Ishikawa (cell line): ENCODE measurements around the gene TBC1D8.

Experiments
- CEBPB ChIP-seq: IDR thresholded peaks from 2 replicates; pipeline ENCODE4 v1.6.1; 2012
- CREB1 ChIP-seq: IDR thresholded peaks from 2 replicates; pipeline ENCODE4 v1.6.1; 2012; ENCODE audit warnings: low read depth
- EGR1 ChIP-seq: IDR thresholded peaks from 2 replicates; pipeline ENCODE4 v1.6.1; 2012
- EP300 ChIP-seq: IDR thresholded peaks from 2 replicates; pipeline ENCODE4 v1.6.1; 2012; ENCODE audit warnings: borderline replicate concordance
- FOXM1 ChIP-seq: IDR thresholded peaks from 2 replicates; pipeline ENCODE4 v1.6.1; 2012; ENCODE audit warnings: low read depth, borderline replicate concordance
- MAX ChIP-seq: IDR thresholded peaks from 2 replicates; pipeline ENCODE4 v1.6.1; 2012
- NFIC ChIP-seq: IDR thresholded peaks from 2 replicates; pipeline ENCODE4 v1.6.1; 2012
- RAD21 ChIP-seq: IDR thresholded peaks from 2 replicates; pipeline ENCODE4 v1.6.1; 2012; ENCODE audit warnings: low read depth
- REST ChIP-seq: IDR thresholded peaks from 2 replicates; pipeline ENCODE4 v1.6.1; 2012; ENCODE audit warnings: low read depth, mild to moderate bottlenecking
- TAF1 ChIP-seq: IDR thresholded peaks from 2 replicates; pipeline ENCODE4 v1.6.1; 2012; ENCODE audit warnings: low read depth, mild to moderate bottlenecking
- TCF12 ChIP-seq: IDR thresholded peaks from 2 replicates; pipeline ENCODE4 v1.6.1; 2012; ENCODE audit warnings: low read depth
- TEAD4 ChIP-seq: IDR thresholded peaks from 2 replicates; pipeline ENCODE4 v1.6.1; 2012
- USF1 ChIP-seq: IDR thresholded peaks from 2 replicates; pipeline ENCODE4 v1.6.1; 2012
- YY1 ChIP-seq: IDR thresholded peaks from 2 replicates; pipeline ENCODE4 v1.6.1; 2012; ENCODE audit warnings: low read depth
- ZBTB7A ChIP-seq: IDR thresholded peaks from 2 replicates; pipeline ENCODE4 v1.6.1; 2012; ENCODE audit warnings: low read depth

TBC1D8 gene

GRCh38 chr2:100999995-101000394 lies 151.2 kb downstream of the TBC1D8 start:
- TF ChIP-seq REST: no peak
- no peak for TF ChIP-seq EGR1
- TF ChIP-seq TAF1: no peak
- no peak for TF ChIP-seq MAX

- TF ChIP-seq ZBTB7A (no peak), FOXM1 (no peak), CREB1 (no peak), TEAD4 (no peak), NFIC (no peak), REST (no peak), YY1 (no peak), EGR1 (no peak)
Observed at GRCh38 chr2:100998235-100998573, 153.0 kb downstream of the TBC1D8 start.

GRCh38 chr2:100997509-100998234 lies 153.5 kb downstream of the TBC1D8 start:
- TF ChIP-seq REST (no peak), EGR1 (no peak), CEBPB (no peak)

- TF ChIP-seq ZBTB7A: no peak
- no peak for TF ChIP-seq FOXM1
- no peak for TF ChIP-seq MAX
- no peak for TF ChIP-seq CREB1
- no peak for TF ChIP-seq RAD21
- TF ChIP-seq EGR1: no peak
- no peak for TF ChIP-seq EP300
- TF ChIP-seq USF1: no peak
- TF ChIP-seq REST: no peak
- no peak for TF ChIP-seq TAF1
- TF ChIP-seq CEBPB: no peak
- TF ChIP-seq TEAD4: no peak
- no peak for TF ChIP-seq NFIC
- TF ChIP-seq TCF12: no peak
- TF ChIP-seq YY1: no peak
Observed at GRCh38 chr2:100995309-100996075, 155.7 kb downstream of the TBC1D8 start.
